HG03460 (cell line): Measurements from ENCODE around the gene COG5.
"Not testable (repeated sequence)": the region's sequence is repeated elsewhere in the genome, so short reads cannot be mapped to it uniquely, and the experiment has no call there.

ENCODE experiments used
- ATAC-seq: cut with Tn5 transposase; IDR thresholded peaks from one replicate; pipeline ENCODE4 v1.9.1; 2021; ENCODE audit not compliant: unreplicated experiment

Gene COG5

GRCh38 chr7:107167483-107168232 lies 396.1 kb downstream of the COG5 start:
- no peak for ATAC-seq

DNA sequence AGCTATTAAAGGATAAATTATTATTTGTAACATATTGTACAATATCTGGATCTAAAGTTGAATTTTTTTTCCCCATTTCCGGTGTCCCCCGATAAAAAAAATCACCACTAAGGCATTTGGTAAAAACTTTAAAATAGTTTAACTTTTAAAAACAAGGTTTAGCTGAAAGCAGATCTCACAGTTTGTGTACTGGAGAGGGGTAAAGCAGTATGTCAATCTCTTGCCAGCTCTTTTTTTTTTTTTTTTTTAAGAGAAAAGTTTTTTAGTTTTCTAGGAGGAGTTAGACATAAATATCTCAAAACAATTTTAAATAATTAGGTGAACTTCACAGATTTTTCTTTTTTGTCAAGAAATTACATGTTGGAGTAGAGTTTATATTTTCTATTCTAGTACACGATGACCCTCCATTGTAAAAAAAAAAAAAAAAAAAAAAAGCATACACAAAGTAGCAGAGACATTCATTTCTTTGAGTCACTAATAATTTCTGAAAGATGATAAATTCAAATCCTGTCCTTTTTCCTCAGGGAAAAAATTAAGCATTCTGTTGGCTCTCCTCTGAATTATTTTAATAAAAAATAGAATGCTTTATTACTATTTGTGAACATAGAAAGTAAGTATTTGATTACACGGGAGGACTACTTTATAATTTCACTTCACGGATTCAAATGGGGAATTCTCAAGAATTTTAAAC lies 396.8 kb downstream of the COG5 start:
- no peak for ATAC-seq

- ATAC-seq = no peak
Observed at GRCh38 chr7:107165341-107165740, 398.4 kb downstream of the COG5 start.

- ATAC-seq = no peak
Observed at GRCh38 chr7:107164092-107164491, 399.6 kb downstream of the COG5 start.

- no peak for ATAC-seq
Observed at GRCh38 chr7:107162475-107162874, 401.2 kb downstream of the COG5 start.

DNA sequence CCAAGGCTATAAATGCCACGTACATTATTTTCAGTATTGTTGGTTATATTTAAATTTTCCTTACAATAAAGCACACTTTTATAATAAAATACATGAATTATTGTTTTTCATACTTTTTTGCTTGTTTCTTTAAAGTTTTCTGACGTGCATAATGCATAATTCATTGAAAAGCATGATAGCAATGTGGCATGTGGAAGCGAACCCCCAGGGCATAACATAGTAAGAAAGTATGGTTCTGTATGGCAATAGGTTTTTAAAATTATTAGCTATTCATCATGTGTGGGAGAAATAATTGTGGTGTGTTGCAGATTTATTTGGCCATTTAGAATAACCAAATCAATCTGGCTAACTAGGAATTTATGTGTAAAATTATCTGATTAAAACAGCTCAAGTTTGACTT lies 402.3 kb downstream of the COG5 start:
- no peak for ATAC-seq

DNA sequence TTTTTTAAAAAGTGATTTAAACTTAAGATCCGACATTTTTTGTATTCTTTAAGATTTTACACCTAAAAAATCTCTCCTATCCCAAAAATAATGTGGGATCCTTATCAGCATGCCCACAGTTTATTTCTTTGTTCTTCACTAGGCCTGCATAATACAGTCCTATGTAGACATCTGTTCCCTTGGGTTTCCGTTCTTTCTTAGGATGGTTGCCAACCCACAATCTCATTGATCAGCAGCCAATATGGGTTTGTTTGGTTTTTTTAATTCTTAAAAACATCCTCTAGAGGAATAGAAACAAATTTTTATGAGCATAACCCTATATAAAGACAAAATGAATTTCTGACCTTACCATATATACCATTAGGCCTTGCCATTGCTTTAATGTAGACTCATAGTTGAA lies 403.3 kb downstream of the COG5 start:
- ATAC-seq = no peak

GRCh38 chr7:107158028-107158427 lies 405.7 kb downstream of the COG5 start:
- no peak for ATAC-seq

DNA sequence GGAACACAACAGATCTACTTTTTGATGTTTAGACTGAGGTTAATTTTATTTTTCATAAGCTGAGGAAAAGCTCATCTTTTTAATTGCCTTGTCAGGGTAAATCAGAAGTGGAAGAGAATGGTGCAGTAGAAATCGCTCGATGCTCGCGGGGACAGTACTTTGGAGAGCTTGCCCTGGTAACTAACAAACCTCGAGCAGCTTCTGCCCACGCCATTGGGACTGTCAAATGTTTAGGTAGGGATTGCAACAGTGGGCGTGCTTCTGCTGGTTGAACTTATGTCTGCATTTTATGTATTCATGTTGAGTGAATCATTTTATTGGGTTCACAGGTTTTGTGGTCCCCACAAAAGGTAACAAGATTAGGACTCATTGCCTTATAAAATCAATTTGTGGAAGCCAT lies 406.6 kb downstream of the COG5 start:
- ATAC-seq = no peak

DNA sequence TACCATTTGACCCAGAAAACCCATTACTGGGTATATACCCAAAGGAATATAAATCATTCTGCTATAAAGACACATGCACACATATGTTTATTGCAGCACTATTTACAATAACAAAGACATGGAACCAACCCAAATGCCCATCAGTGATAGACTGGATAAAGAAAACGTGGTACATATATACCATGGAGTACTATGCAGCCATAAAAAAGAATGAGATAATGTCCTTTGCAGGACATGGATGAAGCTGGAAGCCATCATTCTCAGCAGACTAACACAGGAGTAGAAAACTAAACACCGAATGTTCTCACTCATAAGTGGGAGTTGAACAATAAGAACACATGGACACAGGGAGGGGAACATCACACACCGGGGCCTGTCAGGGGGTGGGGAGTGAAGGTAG lies 408.0 kb downstream of the COG5 start:
- ATAC-seq = not testable (repeated sequence)

- no peak for ATAC-seq
Observed at GRCh38 chr7:107154826-107155225, 408.9 kb downstream of the COG5 start.

- ATAC-seq = no peak
Observed at GRCh38 chr7:107152011-107152410, 411.7 kb downstream of the COG5 start.
